ENCODE results near the gene BORCS5. TPM values are rescaled to one million over a fixed set of nuclear protein-coding genes. Genes with fewer than 3 reads are reported as not detected.

Gene BORCS5
- total RNA-seq, 4 donors from 2014 or later, result 7.6 to 20.4 (median 10.0) TPM

DNA sequence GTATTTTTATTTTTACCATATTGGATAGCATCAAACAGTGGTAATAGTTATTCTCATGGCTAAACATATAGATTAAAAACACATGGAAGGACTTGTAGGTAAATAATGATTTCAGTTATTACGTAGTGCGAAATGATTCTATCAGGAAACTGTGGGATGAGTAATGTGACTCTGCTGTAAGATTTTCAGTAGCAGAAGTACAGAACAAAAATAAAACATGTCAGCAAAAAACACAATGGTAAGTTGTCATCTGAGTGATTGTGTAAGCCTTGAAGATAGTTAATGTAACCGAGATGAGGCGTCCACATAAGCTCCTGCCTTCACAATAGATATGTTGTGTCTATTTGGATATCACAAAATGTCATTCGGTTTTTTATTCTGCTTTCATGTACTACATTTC is 99.8 kb downstream of the BORCS5 start:
- no peaks in the 10 kb centered on the region for H3K36me3 ChIP-seq
- no peak for TF ChIP-seq CTCF (IDR thresholded peaks at IDR 0.05)
- no peak for TF ChIP-seq POLR2A (IDR thresholded peaks at IDR 0.05)
- H3K27ac ChIP-seq, result no peak overlapping the region
- WGBS, 2 donors, result 49 to 67% methylated on average over 5 of the region's 5 CpGs
- no peak overlapping the region for H3K4me3 ChIP-seq
- intact Hi-C loops (cut with DNase I), result no loop called here
- H3K27me3 ChIP-seq, result no peaks in the 10 kb centered on the region
- no peaks in the 10 kb centered on the region for H3K9me3 ChIP-seq
- H3K4me1 ChIP-seq, result no peaks in the 10 kb centered on the region
- DNase-seq, result no peak

DNA sequence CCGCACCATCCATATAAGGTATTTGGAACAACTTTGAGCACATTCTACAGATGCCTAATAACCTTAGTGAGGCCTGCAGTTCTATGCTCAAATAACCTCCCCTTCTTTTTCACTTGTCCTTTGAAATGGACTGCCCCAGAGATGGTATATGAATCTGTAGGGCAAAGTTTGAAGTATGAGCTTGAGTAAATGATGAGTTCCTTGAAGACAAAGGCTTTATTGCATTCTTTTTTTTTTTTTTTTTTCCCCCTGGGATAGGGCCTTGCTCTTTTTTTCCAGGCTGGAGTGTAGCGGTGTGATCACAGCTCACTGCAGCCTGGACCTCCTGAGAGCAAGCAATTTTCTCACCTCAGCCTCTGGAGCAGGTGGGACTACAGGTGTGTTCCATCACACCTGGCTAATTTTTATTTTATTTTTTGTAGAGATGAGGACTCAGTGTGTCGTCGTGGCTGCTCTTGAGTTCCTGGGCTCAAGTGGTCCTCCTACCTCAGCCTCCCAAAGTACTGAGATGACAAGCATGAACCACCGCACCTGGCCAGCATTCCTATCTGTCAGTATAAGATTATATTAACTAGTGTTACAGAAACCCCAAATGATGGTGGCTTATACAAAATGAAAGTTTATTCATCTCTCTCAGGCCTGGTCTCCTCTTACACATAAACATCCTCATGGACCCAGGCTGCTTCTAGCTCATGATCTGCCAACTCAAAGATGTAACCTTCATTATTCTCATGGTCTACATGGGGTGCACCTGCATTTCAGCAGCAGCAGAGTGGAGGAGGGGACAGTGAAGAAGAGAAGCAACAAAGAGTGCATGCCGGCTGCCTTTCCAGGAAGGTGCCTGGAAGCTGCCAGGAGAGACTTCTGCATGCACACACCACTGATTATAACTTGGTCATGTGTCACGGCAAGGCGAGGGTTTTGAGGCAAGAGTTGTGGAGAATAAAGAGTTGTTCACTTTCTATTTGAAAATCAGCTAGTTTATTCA is 104.4 kb downstream of the BORCS5 start:
- Histone ChIP-seq H3K4me1 (no peaks in the 10 kb centered on the region), H3K9me3 (no peaks in the 10 kb centered on the region), H3K27me3 (no peaks in the 10 kb centered on the region), H3K27ac (no peak overlapping the region), H3K4me3 (no peak overlapping the region), H3K36me3 (peaks cover 0 to 12% (median 0%) of the 10 kb centered on the region in 3 donors)
- intact Hi-C loops (cut with DNase I), result no loop called here
- no peak for TF ChIP-seq CTCF (IDR thresholded peaks at IDR 0.05)
- TF ChIP-seq POLR2A (IDR thresholded peaks at IDR 0.05), result no peak
- WGBS, 2 donors, result 78 to 84% methylated on average over 8 of the region's 8 CpGs
- DNase-seq, result no peak

DNA sequence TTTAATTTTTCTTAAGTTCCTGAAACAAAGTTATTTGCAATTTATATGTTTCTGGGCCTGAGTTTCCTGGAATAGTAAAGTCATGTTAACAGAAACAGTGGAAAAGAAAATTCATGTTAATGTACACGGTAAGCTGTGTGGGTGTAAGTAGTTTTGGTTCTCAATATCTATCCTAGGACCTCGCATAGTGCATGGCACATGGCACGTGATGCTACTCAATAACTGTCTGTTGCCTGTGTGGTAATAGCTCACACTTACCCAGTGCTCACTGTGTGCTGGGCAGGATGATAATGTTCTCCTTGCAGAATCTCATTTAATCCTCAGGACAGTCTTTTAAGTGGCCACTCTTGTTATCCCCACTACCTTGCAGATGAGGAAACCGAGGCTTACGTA is 105.0 kb downstream of the BORCS5 start:
- DNase-seq, result no peak
- 76 to 82% methylated on average over 5 of the region's 5 CpGs for WGBS, 2 donors
- Histone ChIP-seq H3K9me3 (no peaks in the 10 kb centered on the region), H3K27me3 (no peaks in the 10 kb centered on the region), H3K4me3 (no peak overlapping the region), H3K36me3 (peaks cover 0 to 19% (median 0%) of the 10 kb centered on the region in 3 donors), H3K27ac (no peak overlapping the region), H3K4me1 (no peaks in the 10 kb centered on the region)
- intact Hi-C loops (cut with DNase I), result no loop called here
- no peak for TF ChIP-seq CTCF (IDR thresholded peaks at IDR 0.05)
- no peak for TF ChIP-seq POLR2A (IDR thresholded peaks at IDR 0.05)

DNA sequence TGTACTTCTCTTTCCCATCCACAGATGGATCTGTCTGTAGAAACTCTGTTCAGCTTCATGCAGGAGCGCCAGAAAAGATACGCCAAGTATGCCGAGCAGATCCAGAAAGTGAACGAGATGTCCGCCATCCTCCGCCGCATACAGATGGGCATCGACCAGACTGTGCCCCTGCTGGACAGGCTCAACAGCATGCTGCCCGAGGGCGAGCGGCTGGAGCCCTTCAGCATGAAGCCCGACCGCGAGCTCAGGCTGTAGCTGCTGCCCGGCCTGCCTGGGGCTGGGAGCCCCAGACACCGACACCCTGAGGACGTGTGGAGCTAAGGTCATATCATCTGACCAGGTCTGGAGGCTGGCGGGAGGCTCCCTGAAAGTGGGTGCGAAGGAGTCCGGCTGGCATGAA is 108.6 kb downstream of the BORCS5 start:
- H3K27ac ChIP-seq, result peak overlapping the region in 2 of 4 donors; percentile 25 to 42
- no peak overlapping the region for H3K4me3 ChIP-seq

More for the DNA sequence above, 108.6 kb downstream of the BORCS5 start:
- Histone ChIP-seq H3K9me3 (no peaks in the 10 kb centered on the region), H3K27me3 (no peaks in the 10 kb centered on the region), H3K4me1 (peaks cover 0 to 14% (median 3%) of the 10 kb centered on the region in 3 donors), H3K36me3 (peaks cover 0 to 34% (median 0%) of the 10 kb centered on the region in 3 donors)
- no peak for DNase-seq
- TF ChIP-seq CTCF (IDR thresholded peaks at IDR 0.05) (no peak), POLR2A (IDR thresholded peaks at IDR 0.05) (no peak)
- 88 to 90% methylated on average over 5 to 20 of the region's 20 CpGs for WGBS, 2 donors
- intact Hi-C loops (cut with DNase I), result no loop called here
